Psoas muscle (tissue), 8 donors: ENCODE data around the gene CDC16. TPM values are rescaled to one million over a fixed set of nuclear protein-coding genes. Genes with fewer than 3 reads are reported as not detected.

Experiments used
- ATAC-seq, 4 donors: fragments of 200-7000 bp; cut with Tn5 transposase; one replicate each; pipeline ENCODE4 v1.9.1; 2020; ENCODE audit warnings: moderate library complexity in 3 of 4, mild to moderate bottlenecking in 2 of 4
- DNase-seq, 2 donors: peaks; one replicate each; pipeline ENCODE4 v3.0.0-alpha.2; 2020
- H3K27ac ChIP-seq: fragments of 200-600 bp; one replicate; pipeline ENCODE4 v1.8.0; 2022
- H3K27me3 ChIP-seq, 3 donors: fragments of 200-600 bp in 1 of 3; one replicate each; pipeline versions ENCODE4 v1.6.1 to v1.8.0; 2013 to 2022; ENCODE audit warnings: low read length in 2 of 3, mild to moderate bottlenecking in 2 of 3, moderate library complexity in 1 of 3; ENCODE audit not compliant: insufficient read depth in 3 of 3
- H3K36me3 ChIP-seq, 2 donors: fragments of 200-600 bp in 1 of 2; one replicate each; pipeline versions ENCODE4 v1.6.1 to v1.8.0; 2013 to 2022; ENCODE audit warnings: low read depth in 1 of 2, mild to moderate bottlenecking in 1 of 2, moderate library complexity in 1 of 2; ENCODE audit not compliant: insufficient read depth in 1 of 2
- H3K4me1 ChIP-seq: fragments of 200-600 bp; one replicate; pipeline ENCODE4 v1.8.0; 2022
- H3K4me3 ChIP-seq: fragments of 200-600 bp; one replicate; pipeline ENCODE4 v1.8.0; 2022; ENCODE audit warnings: mild to moderate bottlenecking
- H3K9me3 ChIP-seq: fragments of 200-600 bp; one replicate; pipeline ENCODE4 v1.8.0; 2022
- CTCF ChIP-seq: fragments of 200-600 bp; IDR thresholded peaks from one replicate; pipeline ENCODE4 v1.8.0; 2022; ENCODE audit warnings: antibody characterized with exemption
- WGBS, 3 donors: extraction: QIAGEN DNeasy Blood & Tissue Kit; methylation state at CpG; one replicate each; pipeline versions ENCODE4 v1.1.6 to v1.1.7; 2013; 5-methylcytosine and 5-hydroxymethylcytosine counted together
- intact Hi-C, 2 donors: fragments of 100-400 bp; cut with DNase I; formaldehyde crosslinking; loops; one replicate each; pipeline versions ENCODE4 v1.11.0 to v1.14.2; 2022
- long read RNA-seq, 2 donors: library from polyadenylated mRNA; unstranded; transcript quantifications; one replicate each; pipeline ENCODE4 v2.0.0, GENCODE V29; 2021
- polyA plus RNA-seq, 3 donors: library from polyadenylated mRNA; stranded (reverse); fragments of 200-250 nt; gene quantifications; one replicate each; pipeline ENCODE4 v1.2.3, GENCODE V29; 2013
- total RNA-seq, 4 donors: library from RNA; stranded (reverse); fragmentation: NEBNext Ultra II Directional in 2 of 4; extraction: Animal tissue kit (Norgen Biotek cat#: 25700) in 2 of 4; gene quantifications; one replicate each; pipeline versions ENCODE4 v1.2.1 to v1.2.4, GENCODE V29; 2021 to 2023
- donor health status: healthy with polysubstance abuse.
- donor health status: DM: no; HTN: no; CAD: no; lungs with moderate emphysema.
- donor health status: Bipolar disorder and iron deficiency.
- donor health status: healthy.
- donor health status: DM: yes; HTN: yes; CAD: no.
- donor health status: DM: no; HTN: no; CAD: no.
- donor health status: DM: no; HTN: no; CAD: no.
- donor health status: DM: yes; HTN: yes; CAD: no.

The CDC16 gene
- 10 to 100 TPM; 29.6 to 42.0 (median 37.6) TPM for total RNA-seq
- polyA plus RNA-seq = 10 to 100 TPM; 41.5 to 59.6 (median 51.8) TPM
- long read RNA-seq, donor 1, transcript CDC16-204 (19 exons, 2,211 nt) = minor isoform, 6 of 25 reads
- long read RNA-seq, donor 1, transcript CDC16-203 (18 exons, 2,203 nt) = major isoform, 10 of 25 reads
- long read RNA-seq, donor 1, partial matches to known transcripts = 5 of 25 reads
- long read RNA-seq, donor 1, other reads (novel, unspliced or antisense) = 3 of 25 reads
- long read RNA-seq, donor 2, transcript CDC16-203 (18 exons, 2,203 nt) = major isoform, 20 of 72 reads
- long read RNA-seq, donor 2, transcript CDC16-204 (19 exons, 2,211 nt) = minor isoform, 17 of 72 reads
- long read RNA-seq, donor 2, partial matches to known transcripts = 11 of 72 reads
- long read RNA-seq, donor 2, other reads (novel, unspliced or antisense) = 22 of 72 reads

- peak; percentile 25 for TF ChIP-seq CTCF
- Histone ChIP-seq H3K27ac (peak within 1 kb of the TSS; percentile 85), H3K4me1 (no peaks in the 10 kb centered on the region), H3K27me3 (peaks cover 0 to 6% (median 0%) of the 10 kb centered on the region in 3 donors), H3K4me3 (peak within 1 kb of the TSS; percentile 98), H3K9me3 (no peaks in the 10 kb centered on the region), H3K36me3 (peaks cover 13 to 33% of the 10 kb centered on the region in 2 donors)
- peak; percentile 98 to 99 (median 98) for ATAC-seq
- peak; percentile 95 to 96 for DNase-seq
- intact Hi-C loops = no loop called here
- 0 to 1% (median 1%) methylated on average over 53 to 76 of the region's 76 CpGs for WGBS, 3 donors
Measured at GRCh38 chr13:114234645-114235421, at the start of gene CDC16. Gene CDC16 (plus strand): TSS chr13:114234897. CDS start chr13:114235085, 188 bp downstream.

- Histone ChIP-seq H3K27me3 (peaks cover 0 to 6% (median 0%) of the 10 kb centered on the region in 3 donors), H3K4me1 (no peaks in the 10 kb centered on the region), H3K4me3 (no peak overlapping the region), H3K9me3 (no peaks in the 10 kb centered on the region), H3K27ac (no peak overlapping the region), H3K36me3 (no peaks in the 10 kb centered on the region)
- 36 to 51% (median 44%) methylated on average over 14 to 15 of the region's 15 CpGs for WGBS, 3 donors
- DNase-seq (no peak), ATAC-seq (peak in 3 of 4 donors; percentile 33 to 68 (median 62))
- TF ChIP-seq CTCF = no peak
- intact Hi-C loops = no loop called here
Measured at GRCh38 chr13:114185182-114185971, 49.3 kb upstream of the CDC16 start.

GRCh38 chr13:114194853-114195252 lies 39.8 kb upstream of the CDC16 start:
- ATAC-seq = no peak
- Histone ChIP-seq H3K4me1 (no peaks in the 10 kb centered on the region), H3K36me3 (no peaks in the 10 kb centered on the region), H3K9me3 (no peaks in the 10 kb centered on the region), H3K27me3 (peaks cover 0 to 8% (median 5%) of the 10 kb centered on the region in 3 donors), H3K4me3 (no peak overlapping the region), H3K27ac (no peak overlapping the region)
- intact Hi-C loops = no loop called here
- no peak for DNase-seq
- TF ChIP-seq CTCF = no peak
- WGBS, 3 donors = 72 to 82% (median 78%) methylated on average over 5 of the region's 5 CpGs

- WGBS, 3 donors = 71 to 82% (median 75%) methylated on average over 5 of the region's 5 CpGs
- intact Hi-C loops = no loop called here
- DNase-seq = no peak
- ATAC-seq = no peak
- Histone ChIP-seq H3K9me3 (no peaks in the 10 kb centered on the region), H3K4me3 (no peak overlapping the region), H3K36me3 (no peaks in the 10 kb centered on the region), H3K27me3 (peaks cover 0 to 24% (median 9%) of the 10 kb centered on the region in 3 donors), H3K4me1 (no peaks in the 10 kb centered on the region), H3K27ac (no peak overlapping the region)
- TF ChIP-seq CTCF = no peak
Measured at GRCh38 chr13:114196629-114197028, 38.1 kb upstream of the CDC16 start.
